GM23338 (cell line): ENCODE data around the gene SDC1. TPM values are rescaled to one million over a fixed set of nuclear protein-coding genes. Genes with fewer than 3 reads are reported as not detected.

Experiments
- ATAC-seq: fragments of 200-7000 bp; cut with Tn5 transposase; 3 replicates; pipeline ENCODE4 v1.9.1; 2020
- DNase-seq: peaks from one replicate; pipeline ENCODE4 v3.0.0-alpha.2; 2015; ENCODE audit warnings: low spot score
- H2AFZ ChIP-seq: fragments of 200-600 bp; sonication (generic); 2 replicates; pipeline ENCODE4 v1.8.0; 2016; ENCODE audit warnings: antibody characterized with exemption, mild to moderate bottlenecking, moderate library complexity
- H3F3A ChIP-seq: fragments of 200-600 bp; sonication (generic); replicated peaks from 2 replicates; pipeline ENCODE4 v1.8.0; 2017; ENCODE audit warnings: antibody characterized with exemption, mixed run types, low read depth
- H3K27ac ChIP-seq: fragments of 200-600 bp; sonication (generic); 2 replicates; pipeline ENCODE4 v1.6.1; 2016; ENCODE audit warnings: low read depth
- H3K27me3 ChIP-seq: fragments of 200-600 bp; sonication (generic); 2 replicates; pipeline ENCODE4 v1.8.0; 2016; ENCODE audit warnings: mild to moderate bottlenecking, mixed run types, moderate library complexity; ENCODE audit not compliant: insufficient read depth
- H3K36me3 ChIP-seq: fragments of 200-600 bp; sonication (generic); 2 replicates; pipeline ENCODE4 v1.8.0; 2016; ENCODE audit warnings: mild to moderate bottlenecking; ENCODE audit not compliant: insufficient read depth
- H3K4me1 ChIP-seq: fragments of 200-600 bp; sonication (generic); 2 replicates; pipeline ENCODE4 v1.8.0; 2016; ENCODE audit warnings: mild to moderate bottlenecking, moderate library complexity; ENCODE audit not compliant: insufficient read depth
- H3K4me2 ChIP-seq: fragments of 200-600 bp; sonication (generic); 2 replicates; pipeline ENCODE4 v1.7.1; 2017; ENCODE audit warnings: mixed run types
- H3K4me3 ChIP-seq: fragments of 200-600 bp; sonication (generic); 2 replicates; pipeline ENCODE4 v1.6.1; 2016; ENCODE audit warnings: mixed run types
- H3K79me2 ChIP-seq: fragments of 200-600 bp; sonication (generic); replicated peaks from 2 replicates; pipeline ENCODE4 v1.8.0; 2017; ENCODE audit warnings: mild to moderate bottlenecking; ENCODE audit not compliant: insufficient read depth
- H3K9me2 ChIP-seq: fragments of 200-600 bp; sonication (generic); 2 replicates; pipeline ENCODE4 v1.8.0; 2017; ENCODE audit not compliant: insufficient read depth
- H4K20me1 ChIP-seq: fragments of 200-600 bp; sonication (generic); replicated peaks from 2 replicates; pipeline ENCODE4 v1.8.0; 2017; ENCODE audit warnings: mild to moderate bottlenecking; ENCODE audit not compliant: insufficient read depth
- H3K27ac Mint-ChIP-seq: 2 replicates; pipeline ENCODE4 v1.8.0; 2020; ENCODE audit warnings: inconsistent platforms, mild to moderate bottlenecking, moderate library complexity, mixed read lengths
- H3K27me3 Mint-ChIP-seq: 3 replicates; pipeline ENCODE4 v1.8.0; 2022; ENCODE audit warnings: low read depth, mild to moderate bottlenecking, moderate library complexity, mixed read lengths, inconsistent platforms; ENCODE audit not compliant: insufficient read depth, poor library complexity
- H3K36me3 Mint-ChIP-seq: 3 replicates; pipeline ENCODE4 v1.8.0; 2021; ENCODE audit warnings: low read depth, mild to moderate bottlenecking, inconsistent platforms, moderate library complexity, mixed read lengths
- H3K4me1 Mint-ChIP-seq: 3 replicates; pipeline ENCODE4 v1.8.0; 2020; ENCODE audit warnings: mild to moderate bottlenecking, inconsistent platforms, mixed read lengths
- H3K4me3 Mint-ChIP-seq: 3 replicates; pipeline ENCODE4 v1.8.0; 2021; ENCODE audit warnings: moderate library complexity, mild to moderate bottlenecking, inconsistent platforms, mixed read lengths
- H3K9me3 Mint-ChIP-seq: 3 replicates; pipeline ENCODE4 v1.8.0; 2020; ENCODE audit warnings: moderate library complexity, mild to moderate bottlenecking, inconsistent platforms, mixed read lengths
- ETS1 ChIP-seq: IDR thresholded peaks from 2 replicates; pipeline ENCODE4 v1.6.1; 2016; ENCODE audit warnings: antibody characterized with exemption
- EZH2 ChIP-seq: fragments of 200-600 bp; sonication (generic); IDR thresholded peaks from one replicate; pipeline ENCODE4 v1.8.0; 2017; ENCODE audit warnings: antibody characterized with exemption, mild to moderate bottlenecking, low read depth; ENCODE audit not compliant: unreplicated experiment
- EZH2phosphoT487 ChIP-seq: fragments of 200-600 bp; sonication (generic); IDR thresholded peaks from one replicate; pipeline ENCODE4 v1.8.1; 2018; ENCODE audit warnings: antibody characterized with exemption; ENCODE audit not compliant: unreplicated experiment
- JUNB ChIP-seq: IDR thresholded peaks from one replicate; pipeline ENCODE4 v1.6.1; 2016; ENCODE audit warnings: antibody characterized with exemption; ENCODE audit not compliant: unreplicated experiment
- NANOG ChIP-seq: IDR thresholded peaks from 2 replicates; pipeline ENCODE4 v1.6.1; 2016; ENCODE audit warnings: antibody characterized with exemption, borderline replicate concordance
- POLR2AphosphoS5 ChIP-seq: IDR thresholded peaks from 2 replicates; pipeline ENCODE4 v1.6.1; 2016; ENCODE audit warnings: antibody characterized with exemption, low read depth
- REST ChIP-seq: IDR thresholded peaks from one replicate; pipeline ENCODE4 v1.6.1; 2018; ENCODE audit warnings: antibody characterized with exemption; ENCODE audit not compliant: unreplicated experiment
- ZNF114 ChIP-seq: fragments of 250-450 bp; sonication (Bioruptor Pico); IDR thresholded peaks from 2 replicates; pipeline ENCODE4 v1.5.0; 2020; ENCODE audit warnings: mild to moderate bottlenecking, moderate library complexity
- ZNF331 ChIP-seq: fragments of 250-450 bp; sonication (Bioruptor Pico); IDR thresholded peaks from 2 replicates; pipeline ENCODE4 v1.5.0; 2020; ENCODE audit warnings: low read depth, mild to moderate bottlenecking, moderate library complexity
- polyA plus RNA-seq: library from polyadenylated mRNA; unstranded; fragments of >200 nt; fragmentation: Nextera tagmentation; extraction: Ambion mirVana; gene quantifications from 2 replicates; pipeline ENCODE4 v1.2.1, GENCODE V29; 2016
- total RNA-seq: library from RNA; depleted of rRNA; stranded (reverse); fragments of >200 nt; shearing (Covaris generic); gene quantifications from 2 replicates; pipeline ENCODE4 v1.2.3, GENCODE V29; 2014
- TF ChIP-seq, protein P1 (sequence below), 2 experiments: fragments of 200-600 bp in 1 of 2; sonication (generic) in 1 of 2; conservative IDR thresholded peaks; 2 replicates each; pipeline versions ENCODE4 v1.5.1 to v1.6.1; 2016 to 2017; ENCODE audit warnings: antibody characterized with exemption in 2 of 2, low read depth in 2 of 2, mild to moderate bottlenecking in 2 of 2, moderate library complexity in 1 of 2

The SDC1 gene
- total and polyA plus RNA-seq, 2 experiments from 2014 or later, result 16.6 to 43.0 TPM

GRCh38 chr2:20230114-20230425 lies 5.1 kb upstream of the SDC1 start (continued):
- TF ChIP-seq, protein P1, sequence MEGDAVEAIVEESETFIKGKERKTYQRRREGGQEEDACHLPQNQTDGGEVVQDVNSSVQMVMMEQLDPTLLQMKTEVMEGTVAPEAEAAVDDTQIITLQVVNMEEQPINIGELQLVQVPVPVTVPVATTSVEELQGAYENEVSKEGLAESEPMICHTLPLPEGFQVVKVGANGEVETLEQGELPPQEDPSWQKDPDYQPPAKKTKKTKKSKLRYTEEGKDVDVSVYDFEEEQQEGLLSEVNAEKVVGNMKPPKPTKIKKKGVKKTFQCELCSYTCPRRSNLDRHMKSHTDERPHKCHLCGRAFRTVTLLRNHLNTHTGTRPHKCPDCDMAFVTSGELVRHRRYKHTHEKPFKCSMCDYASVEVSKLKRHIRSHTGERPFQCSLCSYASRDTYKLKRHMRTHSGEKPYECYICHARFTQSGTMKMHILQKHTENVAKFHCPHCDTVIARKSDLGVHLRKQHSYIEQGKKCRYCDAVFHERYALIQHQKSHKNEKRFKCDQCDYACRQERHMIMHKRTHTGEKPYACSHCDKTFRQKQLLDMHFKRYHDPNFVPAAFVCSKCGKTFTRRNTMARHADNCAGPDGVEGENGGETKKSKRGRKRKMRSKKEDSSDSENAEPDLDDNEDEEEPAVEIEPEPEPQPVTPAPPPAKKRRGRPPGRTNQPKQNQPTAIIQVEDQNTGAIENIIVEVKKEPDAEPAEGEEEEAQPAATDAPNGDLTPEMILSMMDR (conservative IDR thresholded peaks at IDR 0.05; ENCODE audit: low read depth in 2 of 2), result no peak

DNA sequence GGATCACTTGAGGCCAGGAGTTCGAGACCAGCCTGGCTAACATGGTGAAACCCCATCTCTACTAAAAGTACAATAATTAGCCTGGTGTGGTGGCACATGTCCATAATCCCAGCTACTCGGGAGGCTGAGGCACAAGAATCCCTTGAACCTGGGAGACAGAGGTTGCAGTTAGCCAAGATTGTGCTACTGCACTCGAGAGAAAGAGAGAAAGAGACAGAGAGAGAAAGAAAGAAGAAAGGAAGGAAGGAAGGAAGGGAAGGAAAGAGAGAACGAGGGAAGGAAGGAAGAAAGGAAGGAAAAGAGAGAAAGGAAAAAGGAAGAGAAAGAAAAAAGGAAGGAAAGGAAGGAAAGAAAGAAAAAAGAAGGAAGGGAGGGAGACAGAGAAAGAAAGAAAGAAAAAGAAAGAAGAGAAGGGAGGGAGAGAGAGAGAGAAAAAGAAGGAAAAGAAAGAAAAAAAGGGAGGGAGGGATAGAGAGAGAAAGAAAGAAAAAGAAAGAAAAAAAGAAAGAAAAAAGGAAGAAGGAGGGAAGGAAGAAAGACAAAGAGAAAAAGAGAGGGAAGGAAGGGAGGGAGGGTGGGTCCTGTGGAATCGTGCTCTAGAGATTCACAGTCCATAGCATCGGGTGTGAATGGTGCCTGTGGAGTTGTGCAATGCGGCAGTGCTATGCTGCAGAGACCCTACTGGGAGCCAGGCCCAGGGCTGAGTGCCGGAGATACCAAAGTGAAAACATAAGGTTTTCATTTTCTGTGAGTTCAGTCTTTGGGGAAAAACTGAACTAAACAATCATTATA lies 4.6 kb upstream of the SDC1 start:
- no peak for DNase-seq
- no peak overlapping the region for H3K4me3 Mint-ChIP-seq
- TF ChIP-seq ZNF331 (no peak), EZH2phosphoT487 (no peak), ZNF114 (no peak), NANOG (no peak), ETS1 (no peak), REST (no peak), POLR2AphosphoS5 (no peak), EZH2 (no peak), JUNB (no peak)
- TF ChIP-seq, protein P1 (conservative IDR thresholded peaks at IDR 0.05; ENCODE audit: low read depth in 2 of 2), result no peak

More for the DNA sequence above, 4.6 kb upstream of the SDC1 start:
- no peak overlapping the region for H3K27ac Mint-ChIP-seq
- H3K9me2 ChIP-seq, result no peaks in the 10 kb centered on the region
- no peaks in the 10 kb centered on the region for H3K36me3 ChIP-seq
- H3K36me3 Mint-ChIP-seq, result no peaks in the 10 kb centered on the region; the same call in 2 of the 3 replicates
- peaks cover 22% of the 10 kb centered on the region for H3K4me1 Mint-ChIP-seq
- H3K27me3 Mint-ChIP-seq, result peaks cover 28% of the 10 kb centered on the region
- no peak overlapping the region for H3K4me3 ChIP-seq
- H3K4me1 ChIP-seq, result peaks cover 17% of the 10 kb centered on the region; the same call in 1 of the 2 replicates
- no peak overlapping the region for H2AFZ ChIP-seq
- ATAC-seq, result no peak
- H3K4me2 ChIP-seq, result no peak overlapping the region
- peaks cover 14% of the 10 kb centered on the region for H3F3A ChIP-seq
- H3K79me2 ChIP-seq, result no peaks in the 10 kb centered on the region
- peaks cover 5% of the 10 kb centered on the region; the same call in 1 of the 2 replicates for H3K27me3 ChIP-seq
- no peak overlapping the region for H3K27ac ChIP-seq
- peaks cover 3% of the 10 kb centered on the region; the same call in 1 of the 3 replicates for H3K9me3 Mint-ChIP-seq
- H4K20me1 ChIP-seq, result no peaks in the 10 kb centered on the region; the same call in 1 of the 2 replicates
